Measurements from ENCODE around the gene RAD9A.

Gene RAD9A

DNA sequence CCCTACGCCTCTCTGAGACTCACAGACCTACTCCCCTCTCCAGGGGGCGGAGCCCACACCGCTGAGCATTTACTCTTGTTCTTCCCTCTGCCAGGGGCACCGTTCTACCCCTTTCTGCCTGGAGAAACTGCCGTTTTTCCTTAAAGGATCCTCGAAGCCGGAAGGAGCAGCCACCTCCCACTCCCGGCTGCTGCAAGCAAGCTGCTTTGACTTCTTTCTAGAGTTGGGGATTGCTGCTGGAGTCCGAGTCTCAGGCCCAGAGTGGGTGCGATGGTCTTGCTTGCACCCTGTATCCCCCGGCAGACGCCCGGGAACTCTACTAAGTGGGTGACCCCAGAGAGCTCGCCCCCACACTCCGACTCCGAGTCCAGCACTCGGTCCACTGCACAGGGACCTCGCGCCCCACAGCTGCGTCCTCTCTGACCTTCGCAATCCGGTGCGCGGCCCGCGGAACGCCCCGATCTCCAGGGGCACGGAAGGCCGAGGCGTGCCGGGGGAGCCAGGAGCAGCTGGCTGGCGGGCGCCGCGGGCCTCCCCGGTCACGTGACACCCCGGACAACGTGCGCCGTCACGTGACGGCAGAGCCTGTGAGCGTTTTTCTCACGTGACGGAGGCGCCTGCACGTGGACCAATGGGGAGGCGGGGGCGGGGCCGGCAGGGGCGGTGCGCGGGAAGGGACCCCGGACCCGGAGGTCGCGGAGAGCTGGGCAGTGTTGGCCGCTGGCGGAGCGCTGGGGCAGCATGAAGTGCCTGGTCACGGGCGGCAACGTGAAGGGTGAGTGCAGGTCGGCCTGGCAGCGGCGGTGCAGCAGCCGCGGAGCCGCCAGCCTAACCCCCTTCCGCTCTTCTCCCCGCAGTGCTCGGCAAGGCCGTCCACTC lies at the start of gene RAD9A:
Gene RAD9A (plus strand): TSS at position 683 of the 879 bp plus-strand sequence. CDS start 59 bp downstream, at position 742.
- H3K4me3 Mint-ChIP-seq, result peak within 1 kb of the TSS; percentile 86
- H3K36me3 Mint-ChIP-seq (ENCODE audit: low read depth), result peaks cover 9% of the 10 kb centered on the region
- peaks cover 52% of the 10 kb centered on the region for H3K4me1 Mint-ChIP-seq
- H3K27me3 Mint-ChIP-seq (ENCODE audit: low read depth, poor library complexity), result peaks cover 4% of the 10 kb centered on the region
- TF ChIP-seq, protein P1, sequence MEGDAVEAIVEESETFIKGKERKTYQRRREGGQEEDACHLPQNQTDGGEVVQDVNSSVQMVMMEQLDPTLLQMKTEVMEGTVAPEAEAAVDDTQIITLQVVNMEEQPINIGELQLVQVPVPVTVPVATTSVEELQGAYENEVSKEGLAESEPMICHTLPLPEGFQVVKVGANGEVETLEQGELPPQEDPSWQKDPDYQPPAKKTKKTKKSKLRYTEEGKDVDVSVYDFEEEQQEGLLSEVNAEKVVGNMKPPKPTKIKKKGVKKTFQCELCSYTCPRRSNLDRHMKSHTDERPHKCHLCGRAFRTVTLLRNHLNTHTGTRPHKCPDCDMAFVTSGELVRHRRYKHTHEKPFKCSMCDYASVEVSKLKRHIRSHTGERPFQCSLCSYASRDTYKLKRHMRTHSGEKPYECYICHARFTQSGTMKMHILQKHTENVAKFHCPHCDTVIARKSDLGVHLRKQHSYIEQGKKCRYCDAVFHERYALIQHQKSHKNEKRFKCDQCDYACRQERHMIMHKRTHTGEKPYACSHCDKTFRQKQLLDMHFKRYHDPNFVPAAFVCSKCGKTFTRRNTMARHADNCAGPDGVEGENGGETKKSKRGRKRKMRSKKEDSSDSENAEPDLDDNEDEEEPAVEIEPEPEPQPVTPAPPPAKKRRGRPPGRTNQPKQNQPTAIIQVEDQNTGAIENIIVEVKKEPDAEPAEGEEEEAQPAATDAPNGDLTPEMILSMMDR (IDR thresholded peaks at IDR 0.05), result no peak
- no peaks in the 10 kb centered on the region for H3K9me3 Mint-ChIP-seq
- peak; percentile 96 for DNase-seq
- H3K27ac Mint-ChIP-seq, result peak within 1 kb of the TSS; percentile 96

DNA sequence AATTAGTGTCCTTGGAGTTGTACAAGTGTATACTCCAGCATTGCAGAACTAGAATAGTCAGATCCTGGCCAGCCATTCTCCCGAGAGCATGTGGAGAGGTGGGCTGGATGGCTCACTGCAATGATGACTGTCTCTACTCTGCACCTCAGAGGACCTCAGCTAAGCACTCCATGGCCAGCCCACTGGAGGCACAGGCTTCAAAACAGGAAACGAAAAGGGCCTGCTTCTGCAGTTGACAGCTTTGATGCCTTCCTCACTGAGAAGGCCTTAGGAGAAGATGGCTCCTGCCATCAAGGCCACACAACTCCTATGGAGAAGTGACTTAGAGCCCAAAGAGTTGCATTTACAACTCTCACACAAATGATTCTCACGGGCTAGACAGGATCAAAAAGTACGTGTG lies 47.5 kb upstream of the RAD9A start:
- Mint-ChIP-seq H3K4me3 (no peak overlapping the region), H3K27ac (peak overlapping the region; percentile 13), H3K4me1 (peaks cover 17% of the 10 kb centered on the region), H3K9me3 (peaks cover 13% of the 10 kb centered on the region), H3K27me3 (ENCODE audit: low read depth, poor library complexity) (peaks cover 5% of the 10 kb centered on the region), H3K36me3 (ENCODE audit: low read depth) (no peaks in the 10 kb centered on the region)
- DNase-seq, result no peak
- TF ChIP-seq, protein P1 (IDR thresholded peaks at IDR 0.05), result no peak

DNA sequence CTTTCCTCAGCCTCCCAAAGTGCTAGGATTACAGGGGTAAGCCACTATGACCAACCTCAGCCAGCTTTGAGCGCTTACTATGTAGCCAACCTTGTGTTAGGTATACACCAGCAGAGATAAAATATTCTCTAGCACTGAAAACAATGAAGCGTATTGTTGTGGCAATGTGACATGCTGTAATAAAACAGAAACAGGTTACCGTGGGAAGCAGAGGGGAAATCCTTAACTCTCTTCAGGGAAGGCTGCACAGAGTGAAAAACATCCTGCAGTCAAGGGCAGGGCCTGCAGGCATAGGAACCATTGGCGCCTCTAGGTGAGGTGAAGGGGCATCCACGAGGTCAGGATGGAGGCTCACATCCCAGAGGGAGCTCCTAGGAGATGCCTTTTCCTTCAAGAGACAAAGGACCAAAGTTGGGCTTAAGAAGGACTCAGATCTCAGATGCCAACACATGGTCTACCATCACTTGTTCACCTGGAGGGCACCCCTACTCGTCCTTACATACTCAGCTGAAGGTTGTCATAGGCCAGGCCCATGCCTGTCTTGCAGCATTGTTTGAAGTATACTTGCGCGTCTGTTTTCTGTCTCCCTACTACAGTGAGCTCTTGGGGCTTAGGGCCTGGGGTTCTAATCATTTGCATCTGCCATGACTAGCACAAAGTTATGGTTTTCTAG lies 46.4 kb upstream of the RAD9A start:
- peak overlapping the region; percentile 44 for H3K27ac Mint-ChIP-seq
- H3K4me3 Mint-ChIP-seq, result no peak overlapping the region
- no peak for DNase-seq
- TF ChIP-seq, protein P1 (IDR thresholded peaks at IDR 0.05), result no peak
- H3K4me1 Mint-ChIP-seq, result peaks cover 24% of the 10 kb centered on the region
- no peaks in the 10 kb centered on the region for H3K36me3 Mint-ChIP-seq (ENCODE audit: low read depth)
- peaks cover 6% of the 10 kb centered on the region for H3K27me3 Mint-ChIP-seq (ENCODE audit: low read depth, poor library complexity)
- peaks cover 12% of the 10 kb centered on the region for H3K9me3 Mint-ChIP-seq

DNA sequence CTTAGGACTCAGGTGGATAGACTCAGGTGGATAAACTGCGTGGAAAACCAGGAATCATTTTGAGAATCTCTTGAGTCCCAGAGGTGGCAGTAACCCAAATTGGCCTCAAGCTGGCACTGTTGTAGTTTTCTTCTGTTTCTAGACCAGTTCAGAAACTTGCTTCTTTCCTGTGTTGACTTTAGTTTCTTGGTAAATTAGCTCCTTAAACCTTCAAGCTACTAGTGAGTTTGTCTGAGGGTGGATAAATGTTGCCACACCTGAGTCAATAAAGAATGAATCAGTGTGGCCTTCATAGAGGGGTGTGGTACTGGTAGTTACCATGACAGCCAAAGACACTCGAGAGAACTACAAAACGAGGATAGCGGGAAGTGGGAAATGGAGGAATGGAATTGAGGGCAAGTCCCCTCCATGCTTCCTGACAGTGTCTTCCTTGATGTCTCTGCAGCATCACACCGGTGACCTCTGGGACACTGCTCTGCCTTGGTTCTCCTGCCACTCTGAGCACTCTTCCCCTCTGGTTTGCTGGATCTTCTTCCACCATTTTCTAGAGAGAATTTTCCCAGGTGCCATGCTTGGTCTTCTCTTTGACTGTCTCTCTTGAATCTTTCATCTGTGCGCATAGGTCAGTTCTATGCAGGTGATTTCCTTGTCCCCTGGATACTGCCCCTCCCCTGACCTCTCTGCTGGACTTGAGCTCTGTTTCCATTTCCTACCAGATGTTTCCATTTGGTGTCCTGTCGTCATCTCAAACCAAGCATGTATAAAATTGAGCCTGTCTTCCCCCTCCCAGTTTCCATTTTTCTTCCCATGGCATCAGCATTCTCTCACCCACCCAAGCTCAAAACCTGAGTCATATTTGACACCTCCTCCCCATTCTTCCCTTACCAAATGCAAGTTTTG lies 45.6 kb upstream of the RAD9A start:
- no peak for DNase-seq
- TF ChIP-seq, protein P1 (IDR thresholded peaks at IDR 0.05), result peak; percentile 74
- H3K9me3 Mint-ChIP-seq, result peaks cover 12% of the 10 kb centered on the region
- no peaks in the 10 kb centered on the region for H3K36me3 Mint-ChIP-seq (ENCODE audit: low read depth)
- H3K27ac Mint-ChIP-seq, result peak overlapping the region; percentile 44
- H3K4me1 Mint-ChIP-seq, result peaks cover 25% of the 10 kb centered on the region
- H3K27me3 Mint-ChIP-seq (ENCODE audit: low read depth, poor library complexity), result peaks cover 9% of the 10 kb centered on the region
- no peak overlapping the region for H3K4me3 Mint-ChIP-seq

DNA sequence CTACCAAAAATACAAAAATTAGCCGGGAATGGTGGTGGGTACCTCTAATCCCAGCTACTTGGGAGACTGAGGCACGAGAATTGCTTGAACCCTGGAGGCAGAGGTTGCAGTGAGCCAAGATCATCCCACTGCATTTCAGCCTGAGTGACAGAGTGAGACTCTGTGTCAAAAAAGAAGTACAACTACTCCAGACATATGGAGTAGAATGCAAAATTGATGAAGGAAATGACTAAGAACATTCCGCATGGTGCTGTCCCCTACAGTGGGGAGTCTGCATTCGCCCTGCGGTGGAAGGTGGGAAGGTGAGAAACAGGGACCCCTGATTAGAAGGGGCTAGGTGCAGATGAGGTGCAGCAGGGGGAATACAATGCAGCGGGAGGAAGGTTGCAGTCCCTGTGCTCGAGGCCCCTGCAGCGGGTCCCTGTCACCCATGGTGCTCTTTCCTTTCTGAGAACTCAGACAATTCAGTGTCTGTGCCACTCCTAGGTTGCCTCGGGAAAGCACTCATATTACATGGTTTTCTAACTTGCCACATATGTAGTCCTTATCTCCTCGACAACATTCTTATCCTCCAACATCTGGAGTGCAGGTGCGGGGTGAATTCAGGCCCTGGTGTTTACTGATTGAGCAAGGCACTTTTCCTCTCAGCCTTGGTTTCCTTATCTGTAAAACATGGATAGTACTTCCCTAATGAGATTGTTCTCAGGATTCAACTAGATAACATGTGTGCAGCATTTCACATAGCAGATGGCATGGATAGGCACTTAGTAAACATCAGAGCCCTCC lies 43.6 kb upstream of the RAD9A start:
- no peak for DNase-seq

More for the DNA sequence above, 43.6 kb upstream of the RAD9A start:
- Mint-ChIP-seq H3K27me3 (ENCODE audit: low read depth, poor library complexity) (peaks cover 9% of the 10 kb centered on the region), H3K4me1 (peaks cover 40% of the 10 kb centered on the region), H3K9me3 (no peaks in the 10 kb centered on the region), H3K27ac (peak overlapping the region; percentile 69), H3K36me3 (ENCODE audit: low read depth) (no peaks in the 10 kb centered on the region), H3K4me3 (peak overlapping the region; percentile 44)
- TF ChIP-seq, protein P1 (IDR thresholded peaks at IDR 0.05), result no peak

All from nephron progenitor cell (in vitro differentiated cells).